AG10803 (cell line): Measurements from ENCODE around the gene IRAG1.
A peak's percentile ranks its signal among the peaks of the same experiment; 100 is the strongest.
"Not testable (repeated sequence)": the region's sequence is repeated elsewhere in the genome, so short reads cannot be mapped to it uniquely, and the experiment has no call there.

Source experiments
- DNase-seq: peaks from one replicate; pipeline ENCODE4 v3.0.0; 2010; ENCODE audit warnings: low read depth
- H3K4me3 ChIP-seq: 2 replicates; pipeline ENCODE4 v1.5.1; 2011; ENCODE audit warnings: mild to moderate bottlenecking, low read length, control low read depth
- CTCF ChIP-seq: conservative IDR thresholded peaks from 2 replicates; pipeline ENCODE4 v1.5.1; 2011; ENCODE audit warnings: mild to moderate bottlenecking, low read length, control low read depth, inconsistent platforms

The IRAG1 gene

GRCh38 chr11:10683429-10683828, 10.1 kb downstream of the IRAG1 start:
- DNase-seq: no peak
- TF ChIP-seq CTCF: no peak
- no peak overlapping the region for H3K4me3 ChIP-seq

GRCh38 chr11:10680956-10681487, 12.5 kb downstream of the IRAG1 start:
- no peak overlapping the region for H3K4me3 ChIP-seq
- DNase-seq: no peak
- TF ChIP-seq CTCF: no peak

- H3K4me3 ChIP-seq, DNase-seq: not testable (repeated sequence)
Observed at GRCh38 chr11:10680279-10680678, 13.3 kb downstream of the IRAG1 start.

GRCh38 chr11:10679644-10680043, 13.9 kb downstream of the IRAG1 start:
- no peak for DNase-seq
- no peak overlapping the region for H3K4me3 ChIP-seq
- TF ChIP-seq CTCF: no peak

- no peak for DNase-seq
- H3K4me3 ChIP-seq: no peak overlapping the region
- no peak for TF ChIP-seq CTCF
Observed at GRCh38 chr11:10678101-10678500, 15.5 kb downstream of the IRAG1 start.

- H3K4me3 ChIP-seq: no peak overlapping the region
- no peak for TF ChIP-seq CTCF
- DNase-seq: no peak
Observed at GRCh38 chr11:10676919-10677318, 16.6 kb downstream of the IRAG1 start.

GRCh38 chr11:10674911-10675440, 18.6 kb downstream of the IRAG1 start:
- peak; percentile 40 for DNase-seq
- peak overlapping the region; percentile 23 for H3K4me3 ChIP-seq
- no peak for TF ChIP-seq CTCF
